ENCODE data around the gene PCLAF.
"Not testable (repeated sequence)": the region's sequence is repeated elsewhere in the genome, so short reads cannot be mapped to it uniquely, and the experiment has no call there.

Gene PCLAF

DNA sequence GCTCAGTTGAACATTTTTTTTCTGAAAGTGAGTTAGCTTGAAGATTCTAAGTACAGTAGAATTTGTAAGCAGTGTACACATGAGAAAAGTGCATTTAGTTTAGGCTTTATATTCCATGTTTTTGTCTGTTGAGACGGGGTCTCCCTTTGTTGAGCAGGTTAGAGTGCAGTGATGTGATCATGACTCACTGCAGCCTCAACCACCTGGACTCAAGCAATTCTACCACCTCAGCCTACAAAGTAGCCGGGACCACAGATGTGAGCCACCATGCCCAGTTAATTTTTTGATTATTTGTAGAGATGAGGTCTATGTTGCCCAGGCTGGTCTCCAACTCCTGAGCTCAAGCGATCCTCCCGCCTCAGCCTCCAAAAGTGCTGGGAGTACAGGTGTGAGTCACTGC is 20.0 kb downstream of the PCLAF start:
- DNase-seq (ENCODE audit: low read depth): no peak

DNA sequence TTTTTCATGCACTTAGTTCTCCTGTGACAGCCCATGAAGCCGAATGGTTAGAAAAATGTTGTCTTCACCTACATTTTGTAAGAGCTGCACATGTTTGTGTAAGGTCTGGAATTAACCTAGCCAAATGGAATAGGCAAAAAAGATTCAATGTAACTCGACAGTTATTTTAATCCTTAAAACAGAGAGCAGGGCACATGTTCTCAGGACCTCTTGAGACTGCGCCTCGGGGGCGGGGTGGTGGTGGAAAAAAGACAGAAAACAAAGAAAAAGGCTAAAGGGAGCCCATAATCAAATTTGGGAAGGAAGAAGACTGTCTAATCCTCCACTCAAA is 24.6 kb downstream of the PCLAF start:
- no peak for DNase-seq (ENCODE audit: low read depth)

DNA sequence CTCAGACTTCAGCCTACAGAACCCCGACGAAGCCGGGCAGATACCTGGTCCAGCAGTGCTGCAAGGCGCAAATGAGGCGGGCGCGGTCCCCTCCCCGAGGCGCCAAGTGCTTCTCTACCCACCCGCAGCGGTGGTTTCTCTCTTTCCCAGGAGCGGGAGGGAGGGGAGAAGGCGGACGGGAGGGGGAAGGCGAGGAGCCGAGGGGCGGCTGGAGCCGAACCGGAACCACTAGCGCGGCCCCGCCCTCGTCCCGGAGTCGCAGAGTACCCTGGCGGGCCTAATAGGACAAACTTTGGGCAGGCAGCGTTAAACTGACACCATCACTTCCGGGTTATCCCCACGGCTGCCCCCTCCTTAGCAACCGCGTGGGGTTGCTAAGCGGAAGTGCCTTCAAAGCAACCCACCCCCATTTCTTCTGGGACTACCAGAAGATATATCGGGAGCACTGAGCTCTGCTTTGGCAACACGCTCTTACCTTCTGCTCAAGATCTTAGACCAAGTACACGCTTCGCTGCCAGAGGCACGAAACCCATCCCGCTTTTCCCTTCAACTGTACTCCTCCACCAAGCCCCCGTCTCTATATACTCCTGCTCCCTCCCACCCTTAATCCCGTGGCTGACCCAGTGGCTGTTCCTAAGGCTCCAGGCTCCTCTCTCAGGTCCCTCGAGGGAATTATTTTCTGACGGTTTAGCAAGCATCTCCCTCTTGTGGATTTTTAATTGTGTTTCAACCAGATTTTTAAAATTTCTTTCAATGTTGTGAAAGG is 25.1 kb downstream of the PCLAF start, which contains the start of gene CSNK1G1:
CSNK1G1 (minus strand) TSS at position 230 of the 766 bp plus-strand sequence. CDS start 55,674 bp downstream, outside the sequence.
- DNase-seq (ENCODE audit: low read depth): peak; percentile 91

DNA sequence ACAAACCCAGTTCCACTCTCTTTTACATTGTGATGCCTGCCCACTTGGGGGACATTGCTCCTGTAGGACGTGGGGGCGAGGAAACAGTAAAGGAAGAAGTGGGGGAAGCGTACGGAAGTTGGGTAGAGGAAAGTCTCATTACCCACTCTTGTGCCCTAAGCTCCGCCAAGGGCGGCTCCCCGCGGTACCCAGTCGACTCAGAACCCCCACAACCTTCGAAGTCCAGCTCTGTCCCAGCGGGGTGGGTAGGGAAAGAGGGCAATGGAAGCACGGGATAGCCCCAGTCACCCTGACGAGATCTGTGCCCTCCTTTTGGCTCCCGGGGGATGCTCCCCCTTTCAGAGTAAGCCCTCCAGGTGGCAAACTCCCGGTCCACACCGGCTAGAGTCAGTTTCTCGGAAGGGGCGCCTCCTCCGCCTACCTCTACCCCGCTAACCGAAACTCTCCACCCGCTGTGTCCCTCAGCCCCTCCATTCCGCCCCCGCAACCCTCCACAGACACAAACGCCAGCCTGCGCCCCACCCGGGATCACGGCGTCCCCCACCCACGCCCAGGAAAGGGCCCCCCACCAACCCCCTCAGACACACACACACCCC is 25.8 kb downstream of the PCLAF start:
- peak; percentile 28 for DNase-seq (ENCODE audit: low read depth)

DNA sequence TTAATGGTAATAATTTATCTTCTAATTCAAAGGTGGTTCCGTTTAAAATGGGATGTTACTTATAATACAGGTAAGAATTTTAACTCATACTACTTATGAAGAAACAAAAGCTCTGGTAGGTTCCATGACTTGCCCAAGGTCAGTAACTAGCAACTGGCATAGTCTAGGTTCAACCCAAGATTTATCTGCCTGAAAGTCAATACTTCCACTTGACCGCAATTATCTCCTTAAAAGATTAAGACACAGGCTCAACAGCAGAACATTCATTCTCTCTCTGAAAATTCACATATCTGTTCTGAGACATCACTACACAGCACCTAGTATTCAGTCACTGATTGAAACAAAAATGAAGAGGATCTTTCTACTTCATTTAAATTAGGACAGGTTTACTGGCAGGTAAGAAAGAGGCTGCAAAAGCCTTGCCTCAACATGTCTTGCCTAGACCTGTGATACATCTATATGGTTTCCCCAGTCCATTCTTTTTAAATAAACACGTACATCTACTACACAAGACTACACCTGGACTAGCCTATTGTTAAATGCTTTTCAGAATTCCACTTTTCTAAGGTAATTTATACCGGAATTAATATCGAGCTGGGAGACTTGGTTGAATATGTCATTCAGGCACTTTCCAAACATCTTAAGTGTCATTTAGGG is 26.4 kb downstream of the PCLAF start:
- no peak for DNase-seq (ENCODE audit: low read depth)

DNA sequence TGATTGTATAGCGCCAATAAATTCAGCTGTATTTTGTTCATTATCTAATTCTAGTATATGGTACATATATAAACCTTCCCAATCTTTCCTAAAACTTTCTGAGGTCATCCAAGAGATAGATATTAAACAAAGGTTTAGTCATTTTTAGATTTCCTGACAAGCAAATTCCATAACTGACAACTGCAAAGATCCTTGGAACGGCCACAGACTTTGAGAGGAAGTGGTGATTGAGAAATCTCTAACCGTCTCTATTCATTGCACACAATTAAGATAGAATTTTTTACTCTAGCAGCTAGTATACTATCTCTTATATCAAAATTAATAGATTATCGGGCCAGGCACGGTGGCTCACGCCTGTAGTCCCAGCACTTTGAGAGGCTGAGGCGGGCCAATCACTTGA is 30.0 kb downstream of the PCLAF start:
- DNase-seq (ENCODE audit: low read depth): no peak

DNA sequence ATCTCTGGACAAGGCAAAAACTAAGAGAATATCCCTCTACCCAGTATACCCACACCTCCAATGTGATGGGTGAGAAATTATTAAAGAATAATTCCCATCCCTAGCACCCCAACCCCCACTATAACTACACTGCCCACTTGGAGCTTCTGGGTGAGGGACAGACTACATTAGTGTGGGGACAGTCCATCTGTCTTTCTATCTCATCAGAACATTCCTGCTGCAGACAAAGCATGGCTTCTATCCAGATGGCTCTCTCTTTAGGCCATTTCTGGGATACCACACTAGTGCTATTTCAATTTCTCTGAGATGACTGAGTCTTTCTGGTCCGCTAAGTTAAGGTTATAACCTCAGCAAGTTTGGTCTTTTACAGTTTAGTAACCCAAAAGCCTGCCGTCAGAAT is 31.9 kb downstream of the PCLAF start:
- DNase-seq (ENCODE audit: low read depth): no peak

DNA sequence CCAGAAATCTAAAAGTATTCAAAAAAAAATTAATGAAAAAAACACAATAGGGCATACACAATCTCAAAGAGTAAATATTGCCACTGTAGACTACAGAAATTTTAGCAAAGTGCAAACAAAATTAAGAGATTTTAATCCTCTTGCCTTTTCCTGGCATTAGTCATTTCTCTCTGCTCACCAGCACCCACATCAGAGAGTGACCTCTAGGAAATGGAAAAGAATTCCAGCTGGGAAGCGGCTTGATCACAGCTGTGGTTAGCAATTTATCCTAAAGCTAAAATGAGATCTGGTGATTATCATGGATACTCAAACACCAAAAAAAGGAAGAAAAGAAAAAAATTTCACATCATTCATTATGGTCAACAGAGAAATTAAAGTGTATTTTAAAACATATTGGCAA is 32.8 kb downstream of the PCLAF start:
- no peak for DNase-seq (ENCODE audit: low read depth)

DNA sequence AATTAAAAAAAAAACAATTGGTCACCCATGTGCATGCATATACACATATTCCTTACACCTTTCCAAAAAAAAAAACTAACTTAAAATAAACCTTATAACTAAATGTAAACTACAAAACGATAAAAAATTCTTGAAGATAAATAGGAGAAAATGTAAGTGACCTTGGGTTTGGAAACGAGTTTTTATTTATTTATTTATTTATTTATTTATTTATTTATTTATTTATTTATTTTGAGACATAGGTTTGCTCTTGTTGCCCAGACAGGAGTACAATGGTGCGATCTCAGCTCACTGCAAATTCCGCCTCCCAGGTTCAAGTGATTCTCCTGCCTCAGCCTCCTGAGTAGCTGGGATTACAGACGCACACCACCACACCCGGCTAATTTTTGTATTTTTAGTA is 35.0 kb downstream of the PCLAF start:
- DNase-seq (ENCODE audit: low read depth): not testable (repeated sequence)

DNA sequence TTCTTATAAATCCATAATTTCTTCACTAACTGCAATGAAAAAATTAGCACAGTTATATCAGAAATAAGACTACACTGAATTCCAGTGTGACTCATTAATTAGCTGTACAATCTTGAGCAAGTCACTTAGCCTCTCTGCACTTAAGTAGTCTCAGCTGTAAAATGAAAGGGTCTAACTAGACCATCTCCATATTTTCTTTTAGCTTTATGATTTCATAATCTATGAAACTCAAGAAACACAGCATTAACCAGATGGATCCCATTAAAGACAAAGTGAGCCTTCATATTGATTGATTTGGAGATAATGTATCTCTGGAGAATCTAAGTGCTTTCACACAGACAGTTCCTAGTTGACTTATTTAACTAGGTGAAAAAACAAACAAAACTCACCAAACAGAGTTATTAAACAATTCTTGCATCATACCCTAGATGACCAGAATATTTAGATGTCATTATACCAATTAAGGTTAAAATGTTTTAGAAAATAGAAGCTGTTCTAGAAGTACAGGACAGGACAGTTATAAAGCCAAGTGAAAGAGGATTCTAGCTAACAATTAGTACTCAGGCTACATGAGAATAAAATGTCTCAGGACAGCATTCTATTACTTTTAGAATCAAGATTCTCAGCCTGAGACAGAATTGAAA is 36.5 kb downstream of the PCLAF start:
- DNase-seq (ENCODE audit: low read depth): no peak

DNA sequence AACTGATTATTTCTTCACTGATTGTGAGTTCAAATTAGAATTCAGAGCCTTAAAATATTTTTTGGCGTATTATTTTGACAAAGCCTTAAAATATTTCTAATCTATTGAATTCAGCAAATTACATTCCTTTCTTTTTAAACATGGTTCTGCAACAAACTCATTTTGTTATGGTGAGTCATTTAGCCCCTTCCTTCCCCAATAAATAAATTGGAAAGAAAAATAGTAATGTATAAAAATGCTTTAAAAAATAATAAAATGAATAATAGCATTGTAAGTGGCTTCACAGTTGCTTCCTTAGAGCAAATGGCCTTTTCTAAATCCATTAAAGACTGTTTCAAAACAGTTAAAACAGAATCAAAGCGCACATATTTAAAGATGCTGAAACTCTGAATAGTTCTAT is 37.4 kb downstream of the PCLAF start:
- no peak for DNase-seq (ENCODE audit: low read depth)

DNA sequence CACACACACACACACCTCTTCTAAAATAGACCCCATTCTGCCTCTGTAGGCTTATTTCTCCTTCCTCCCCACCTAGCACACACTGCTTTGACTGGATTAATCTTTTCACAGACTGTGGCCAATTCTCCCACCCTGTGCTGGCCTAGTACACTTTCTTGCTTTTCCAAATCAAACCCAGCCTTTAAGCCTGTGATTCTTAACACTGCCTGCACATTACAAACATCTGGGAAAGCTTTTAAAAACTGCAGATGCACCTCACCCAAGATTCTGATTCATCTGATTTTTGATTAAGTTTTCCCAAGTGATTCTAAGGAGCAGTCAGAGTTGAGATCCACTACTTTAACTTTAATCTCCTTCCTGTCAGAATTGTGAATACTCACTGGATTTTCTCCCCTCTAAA is 38.0 kb downstream of the PCLAF start:
- DNase-seq (ENCODE audit: low read depth): no peak

DNA sequence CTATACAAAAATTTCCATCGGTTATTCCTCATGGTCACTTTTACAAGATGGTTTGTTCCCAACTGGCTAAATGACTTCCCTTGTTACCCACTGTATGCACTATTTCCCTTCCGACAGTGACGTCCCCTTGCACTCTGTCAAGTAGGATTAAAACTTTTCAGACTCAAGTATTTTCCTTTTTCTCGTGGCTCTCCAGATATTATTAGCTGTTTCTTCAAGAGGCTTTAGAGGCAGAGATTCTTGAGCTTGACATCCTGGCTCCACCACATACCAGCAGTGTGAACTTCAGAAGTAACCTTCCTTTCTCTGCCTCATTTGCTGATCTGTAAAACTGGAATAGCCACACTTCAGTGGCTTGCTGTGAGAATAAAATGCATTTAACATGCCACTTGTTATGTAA is 39.3 kb downstream of the PCLAF start:
- no peak for DNase-seq (ENCODE audit: low read depth)

DNA sequence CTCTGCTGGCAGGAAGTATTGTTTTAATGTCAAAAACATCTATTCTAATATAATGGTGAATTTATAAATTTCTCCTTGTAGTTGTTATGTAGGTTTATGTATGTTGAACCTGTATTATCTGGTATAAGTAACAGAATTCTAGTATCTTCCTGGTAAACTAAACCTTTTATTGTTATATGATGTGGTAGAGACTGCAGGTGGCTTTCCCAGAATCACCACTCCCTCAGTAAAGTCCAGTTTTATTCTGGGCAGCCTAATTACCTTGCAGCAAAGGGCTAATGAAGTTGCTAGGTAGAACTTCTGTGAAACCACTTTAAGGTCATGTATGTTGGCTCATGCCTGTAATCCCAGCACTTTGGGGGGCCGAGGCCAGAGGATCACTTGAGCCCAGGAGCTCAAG is 40.9 kb downstream of the PCLAF start:
- no peak for DNase-seq (ENCODE audit: low read depth)

DNA sequence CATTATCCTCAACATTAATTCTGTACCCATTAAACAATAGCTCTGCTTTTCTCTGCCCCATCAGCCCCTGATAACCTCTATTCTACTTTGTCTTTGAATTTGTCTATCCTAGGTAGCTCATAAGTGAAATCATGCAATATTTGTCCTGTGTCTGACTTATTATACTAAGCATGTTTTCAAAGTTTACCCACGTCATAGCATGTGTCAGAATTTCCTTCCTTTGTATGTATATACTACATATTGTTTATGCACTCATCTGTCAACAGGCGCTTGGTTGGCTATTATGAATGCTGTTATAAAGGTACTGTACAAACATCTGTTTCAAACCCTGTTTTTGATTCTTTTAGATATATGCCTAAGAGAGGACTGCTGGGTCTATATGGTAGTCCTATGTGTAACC is 43.5 kb downstream of the PCLAF start:
- DNase-seq (ENCODE audit: low read depth): no peak

DNA sequence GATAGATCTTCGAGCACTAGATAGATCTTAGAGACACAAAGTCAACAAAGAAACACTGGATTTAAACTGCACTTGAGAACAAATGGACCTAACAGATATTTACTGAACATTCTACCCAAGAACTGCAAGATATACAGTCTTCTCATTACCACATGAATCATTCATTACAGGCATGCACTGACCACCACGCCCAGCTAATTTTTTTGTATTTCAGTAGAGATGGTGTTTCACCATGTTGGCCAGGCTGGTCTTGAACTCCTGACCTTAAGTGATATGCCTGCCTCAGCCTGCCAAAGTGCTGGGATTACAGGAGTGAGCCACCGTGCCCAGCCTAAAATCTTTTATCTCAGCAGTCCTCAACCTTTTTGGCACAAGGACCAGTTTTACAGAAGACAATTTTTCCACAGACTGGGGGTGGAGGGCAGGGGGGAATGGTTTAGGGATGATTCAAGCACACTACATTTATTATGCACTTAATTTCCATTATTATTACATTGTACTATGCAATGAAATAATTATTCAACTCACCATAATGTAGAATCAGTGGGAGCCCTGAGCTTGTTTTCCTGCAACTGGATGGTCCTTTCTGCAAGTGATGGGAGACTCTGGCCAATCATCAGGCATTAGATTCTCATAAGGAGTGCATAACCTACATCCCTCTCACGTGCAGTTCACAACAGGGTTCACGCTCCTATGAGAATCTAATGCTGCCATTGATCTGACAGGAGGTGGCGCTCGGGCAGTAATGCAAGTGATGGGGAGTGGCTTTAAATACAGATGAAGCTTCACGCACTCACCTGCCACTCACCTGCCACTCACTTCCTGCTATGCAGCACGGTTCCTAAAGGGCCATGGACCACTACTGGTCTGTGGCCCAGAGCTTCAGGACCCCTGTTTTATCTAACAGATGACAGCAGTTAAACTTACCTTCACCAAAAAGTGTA is 47.0 kb downstream of the PCLAF start:
- no peak for DNase-seq (ENCODE audit: low read depth)

DNA sequence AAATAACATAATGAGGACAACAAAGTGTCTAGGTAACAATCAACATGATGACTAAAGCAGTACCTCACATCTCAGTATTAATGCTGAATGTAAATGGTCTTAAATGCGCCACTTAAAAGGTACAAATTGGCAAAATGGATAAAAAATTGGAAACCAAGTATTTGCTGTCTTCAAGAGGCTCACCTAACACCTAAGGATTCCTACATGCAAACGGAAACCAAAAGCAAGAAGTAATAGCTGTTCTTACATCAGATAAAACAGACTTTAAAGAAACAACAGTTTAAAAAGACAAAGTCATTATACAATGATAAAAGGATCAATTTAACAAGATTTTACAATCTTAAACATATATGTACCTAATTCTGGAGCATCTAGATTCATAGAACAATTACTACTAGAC is 47.7 kb downstream of the PCLAF start:
- no peak for DNase-seq (ENCODE audit: low read depth)

DNA sequence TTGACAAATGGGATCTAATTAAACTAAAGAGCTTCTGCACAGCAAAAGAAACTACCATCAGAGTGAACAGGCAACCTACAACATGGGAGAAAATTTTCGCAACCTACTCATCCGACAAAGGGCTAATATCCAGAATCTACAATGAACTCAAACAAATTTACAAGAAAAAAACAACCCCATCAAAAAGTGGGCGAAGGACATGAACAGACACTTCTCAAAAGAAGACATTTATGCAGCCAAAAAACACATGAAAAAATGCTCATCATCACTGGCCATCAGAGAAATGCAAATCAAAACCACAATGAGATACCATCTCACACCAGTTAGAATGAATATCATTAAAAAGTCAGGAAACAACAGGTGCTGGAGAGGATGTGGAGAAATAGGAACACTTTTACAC is 49.6 kb downstream of the PCLAF start:
- DNase-seq (ENCODE audit: low read depth): not testable (repeated sequence)

DNA sequence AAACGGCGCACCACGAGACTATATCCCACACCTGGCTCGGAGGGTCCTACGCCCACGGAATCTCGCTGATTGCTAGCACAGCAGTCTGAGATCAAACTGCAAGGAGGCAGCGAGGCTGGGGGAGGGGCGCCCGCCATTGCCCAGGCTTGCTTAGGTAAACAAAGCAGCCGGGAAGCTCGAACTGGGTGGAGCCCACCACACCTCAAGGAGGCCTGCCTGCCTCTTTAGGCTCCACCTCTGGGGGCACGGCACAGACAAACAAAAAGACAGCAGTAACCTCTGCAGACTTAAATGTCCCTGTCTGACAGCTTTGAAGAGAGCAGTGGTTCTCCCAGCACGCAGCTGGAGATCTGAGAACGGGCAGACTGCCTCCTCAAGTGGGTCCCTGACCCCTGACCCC is 54.3 kb downstream of the PCLAF start:
- DNase-seq (ENCODE audit: low read depth): not testable (repeated sequence)

DNA sequence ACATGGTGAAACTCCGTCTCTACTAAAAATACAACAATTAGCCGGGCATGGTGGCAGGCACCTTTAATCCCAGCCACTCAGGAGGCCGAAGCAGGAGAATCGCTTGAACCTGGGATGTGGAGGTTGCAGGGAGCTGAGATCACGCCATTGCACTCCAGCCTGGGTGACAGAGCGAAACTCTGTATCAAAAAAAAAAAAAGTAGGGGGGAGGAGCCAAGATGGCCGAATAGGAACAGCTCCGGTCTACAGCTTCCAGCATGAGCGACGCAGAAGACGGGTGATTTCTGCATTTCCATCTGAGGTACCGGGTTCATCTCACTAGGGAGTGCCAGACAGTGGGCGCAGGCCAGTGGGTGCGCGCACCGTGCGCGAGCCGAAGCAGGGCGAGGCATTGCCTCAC is 54.8 kb downstream of the PCLAF start:
- not testable (repeated sequence) for DNase-seq (ENCODE audit: low read depth)

DNA sequence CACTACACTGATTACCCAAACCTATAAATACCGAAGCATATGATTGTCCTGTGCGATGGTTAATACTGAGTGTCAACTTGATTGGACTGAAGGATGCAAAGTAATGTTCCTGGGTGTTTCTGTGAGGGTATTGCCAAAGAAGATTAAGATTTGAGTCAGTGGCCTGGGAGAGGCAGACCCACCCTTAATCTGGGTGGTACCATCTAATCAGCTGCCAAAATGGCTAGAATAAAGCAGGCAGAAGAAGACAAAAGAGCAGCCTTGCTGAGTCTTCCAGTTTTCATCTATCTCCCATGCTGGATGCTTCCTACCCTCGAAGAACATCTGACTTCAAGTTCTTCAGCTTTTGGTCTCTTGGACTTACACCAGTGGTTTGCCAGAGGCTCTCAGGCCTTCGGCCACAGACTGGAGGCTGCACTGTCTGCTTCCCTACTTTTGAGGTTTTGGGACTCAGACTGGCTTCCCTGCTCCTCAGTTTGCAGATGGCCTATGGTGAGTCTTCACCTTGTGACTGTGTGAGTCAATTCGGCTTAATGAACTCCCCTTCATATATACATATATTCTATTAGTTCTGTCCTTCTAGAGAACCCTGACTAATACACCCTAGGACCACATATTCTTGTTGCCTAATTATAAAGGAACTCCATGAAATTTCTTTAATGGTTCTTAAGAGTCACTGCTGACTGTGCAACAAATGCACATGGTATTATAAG is 56.9 kb downstream of the PCLAF start:
- DNase-seq (ENCODE audit: low read depth): no peak

Measured in stimulated activated CD8-positive, alpha-beta memory T cell treated with anti-CD3 and anti-CD28 coated beads, Interleukin-4, amount 100 ng/mL, for 24 hours (primary cell).